Activated CD4-positive, CD25-positive, alpha-beta regulatory T cell treated with anti-CD3 and anti-CD28 coated beads, Interleukin-2, amount 50 U/mL, for 16 hours (primary cell): ENCODE results near the gene ADGRD1.
"Not testable (repeated sequence)": the region's sequence is repeated elsewhere in the genome, so short reads cannot be mapped to it uniquely, and the experiment has no call there.

ENCODE experiments used
- DNase-seq: peaks from one replicate; pipeline ENCODE4 v3.0.0-alpha.2; 2020; ENCODE audit warnings: low read depth, low spot score

ADGRD1 gene

DNA sequence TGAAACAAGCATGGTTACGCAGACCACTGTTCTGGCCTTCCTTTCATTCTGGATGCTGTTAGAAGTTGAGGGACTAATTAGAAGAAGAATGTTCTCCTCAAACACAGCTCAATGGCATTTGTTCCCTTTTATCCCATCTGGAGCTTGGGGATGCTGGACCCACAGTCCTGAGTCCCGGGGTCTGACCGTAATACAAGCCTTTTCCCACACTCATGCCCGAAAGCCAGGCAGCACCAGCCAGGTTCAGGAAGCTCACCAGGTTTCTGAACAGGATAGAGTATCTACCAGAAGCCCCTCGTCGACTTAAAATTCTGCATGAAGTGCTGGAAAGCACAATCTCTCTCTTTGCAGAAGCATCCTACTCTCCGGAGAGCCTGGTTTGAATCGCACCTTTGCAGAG lies 165.6 kb downstream of the ADGRD1 start:
- not testable (repeated sequence) for DNase-seq

DNA sequence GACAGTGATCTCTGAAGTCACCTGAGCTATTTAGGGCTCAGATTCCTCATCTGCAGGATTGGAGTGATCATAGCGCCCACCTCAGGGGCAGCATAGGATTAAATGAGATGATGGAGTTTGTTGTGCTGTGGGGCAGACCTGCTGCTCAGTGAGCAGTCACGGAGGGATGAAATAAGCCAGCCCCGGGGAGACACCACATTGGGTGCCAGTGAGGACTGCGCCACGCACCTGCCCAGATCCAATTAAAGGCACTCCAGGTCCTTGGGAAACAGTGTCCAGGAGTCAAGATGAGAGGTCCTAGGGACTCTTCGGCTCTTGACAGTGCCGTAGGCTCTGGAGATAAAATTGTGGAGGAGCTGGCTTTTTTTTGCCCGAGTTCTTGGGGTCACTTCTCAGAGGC lies 166.2 kb downstream of the ADGRD1 start:
- no peak for DNase-seq

DNA sequence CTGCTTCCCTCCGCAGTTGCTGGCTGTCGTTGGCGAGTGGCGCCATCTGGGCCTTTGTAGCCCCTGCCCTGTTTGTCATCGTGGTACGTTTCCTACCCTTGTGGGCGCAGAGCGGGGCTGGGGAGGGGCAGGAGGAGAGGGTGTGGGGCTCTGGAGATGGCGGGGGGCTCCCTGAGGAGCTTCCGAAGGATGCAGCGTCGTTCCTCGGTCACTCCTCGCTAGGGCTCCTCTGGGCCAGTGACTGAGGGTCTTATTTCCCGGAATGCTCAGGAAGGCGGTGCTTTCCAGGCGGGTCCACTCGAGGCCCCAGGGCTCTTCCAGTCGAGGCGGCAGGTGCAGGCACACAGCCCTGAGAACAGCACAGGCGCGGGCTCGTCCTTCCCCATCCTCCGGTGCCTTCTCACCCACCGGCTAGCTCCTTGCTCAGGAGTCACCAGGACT lies 167.1 kb downstream of the ADGRD1 start:
- DNase-seq: no peak

DNA sequence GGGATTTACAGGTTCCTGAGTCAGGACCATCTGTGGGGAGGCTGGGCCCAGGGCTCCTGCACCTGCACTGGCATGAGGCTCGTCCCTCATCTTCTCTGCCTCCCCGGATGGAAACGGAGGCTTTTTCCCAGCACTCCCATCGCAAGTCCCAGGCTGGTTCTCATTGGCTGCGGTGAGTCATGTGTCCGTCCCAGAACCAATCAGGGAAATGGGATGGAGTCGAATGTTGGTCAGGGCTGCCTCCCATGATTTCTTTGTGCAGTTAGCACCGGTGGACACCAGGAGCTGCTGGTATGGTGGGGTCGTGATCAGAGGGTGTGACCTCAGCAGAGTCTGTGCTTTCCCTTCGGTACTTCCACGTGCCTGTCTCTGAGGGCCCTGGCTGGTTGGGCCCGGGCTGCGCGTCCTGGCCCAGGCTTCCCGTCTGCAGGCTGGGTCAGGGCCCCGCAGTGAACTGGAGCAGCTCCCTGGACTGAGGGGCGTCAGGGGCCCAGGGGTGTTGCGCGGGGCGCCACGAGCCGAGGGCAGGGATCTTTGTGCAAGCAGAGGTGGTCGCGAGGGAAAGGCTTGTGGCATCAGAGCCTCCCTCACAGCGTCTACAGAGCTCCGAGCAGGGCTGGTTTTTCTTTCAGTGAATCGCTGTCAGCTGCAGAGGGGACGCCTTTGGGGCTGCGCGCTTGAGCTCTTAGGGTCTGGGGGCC lies 168.1 kb downstream of the ADGRD1 start:
- no peak for DNase-seq

DNA sequence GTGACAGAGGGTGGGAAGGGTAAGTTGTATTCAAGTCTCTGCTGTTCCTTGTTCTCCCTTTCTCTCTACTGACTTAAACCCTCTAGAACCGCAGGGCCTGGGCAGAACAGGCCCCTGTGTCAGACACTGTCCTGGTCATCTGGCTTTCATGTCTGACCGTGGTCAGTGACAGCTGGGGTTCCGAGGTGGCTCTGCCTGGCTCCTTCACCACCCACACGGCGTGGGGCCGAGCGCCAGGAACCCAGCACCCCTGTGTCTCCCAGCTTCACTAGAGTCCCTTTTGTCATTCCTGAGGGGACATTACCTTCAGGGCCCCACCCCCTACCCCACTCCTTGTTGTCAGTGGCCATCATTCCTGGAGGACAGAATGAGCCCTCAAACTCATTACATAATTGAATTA lies 168.9 kb downstream of the ADGRD1 start:
- DNase-seq: no peak

DNA sequence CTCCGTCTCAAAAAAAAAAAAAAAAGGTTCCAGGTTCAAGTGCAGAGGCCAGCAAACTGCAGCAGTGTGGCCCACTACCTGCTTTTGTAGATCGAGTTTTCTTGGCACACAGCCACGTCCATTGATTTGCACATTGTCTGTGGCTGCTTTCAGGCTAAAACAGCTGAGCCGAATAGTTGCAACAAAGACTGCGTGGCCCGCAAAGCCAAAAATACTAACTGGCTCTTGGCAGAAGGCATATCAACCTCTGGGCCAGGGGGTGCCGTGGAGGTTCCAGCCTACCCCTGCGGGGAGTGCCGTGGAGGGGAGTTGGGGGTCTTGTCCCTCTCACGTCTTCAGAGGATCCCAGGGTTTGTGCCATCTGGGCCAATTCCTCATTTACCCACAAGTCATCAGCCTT lies 170.1 kb downstream of the ADGRD1 start:
- DNase-seq: no peak

DNA sequence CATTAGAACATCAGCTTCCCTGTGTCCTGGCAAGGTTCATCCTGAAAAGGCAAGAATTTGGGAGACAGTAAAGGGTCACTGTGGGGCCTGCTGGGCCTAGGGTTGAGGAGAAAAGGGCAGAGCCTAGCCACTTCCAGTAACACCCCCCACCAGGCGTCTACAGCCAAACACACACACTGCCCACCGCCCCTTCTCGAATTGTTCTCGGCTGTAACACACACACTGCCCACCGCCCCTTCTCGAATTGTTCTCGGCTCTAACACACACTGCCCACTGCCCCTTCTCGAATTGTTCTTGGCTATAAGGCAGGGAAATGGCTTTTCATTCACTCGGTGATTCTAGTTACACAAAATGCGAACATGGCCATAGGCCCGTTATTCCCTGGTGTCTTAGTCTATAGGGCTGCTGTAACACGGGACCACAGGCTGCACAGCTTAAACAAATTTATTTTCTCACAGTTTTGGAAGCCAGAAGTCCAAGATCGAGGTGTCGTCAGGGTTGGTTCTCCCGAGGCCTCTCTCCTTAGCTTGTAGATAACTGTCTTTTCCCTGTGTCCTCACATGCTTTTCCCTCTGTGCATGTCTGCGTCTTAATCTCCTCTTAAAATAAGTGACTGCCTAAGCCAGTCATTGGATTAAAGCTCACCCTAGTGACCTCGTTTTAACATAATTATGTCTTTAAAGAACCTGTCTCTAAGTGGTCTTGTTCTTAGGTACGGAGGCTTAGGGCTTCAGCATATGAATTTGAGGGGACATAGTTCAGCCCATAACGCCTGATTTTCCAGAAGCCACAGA lies 171.0 kb downstream of the ADGRD1 start:
- DNase-seq: no peak

DNA sequence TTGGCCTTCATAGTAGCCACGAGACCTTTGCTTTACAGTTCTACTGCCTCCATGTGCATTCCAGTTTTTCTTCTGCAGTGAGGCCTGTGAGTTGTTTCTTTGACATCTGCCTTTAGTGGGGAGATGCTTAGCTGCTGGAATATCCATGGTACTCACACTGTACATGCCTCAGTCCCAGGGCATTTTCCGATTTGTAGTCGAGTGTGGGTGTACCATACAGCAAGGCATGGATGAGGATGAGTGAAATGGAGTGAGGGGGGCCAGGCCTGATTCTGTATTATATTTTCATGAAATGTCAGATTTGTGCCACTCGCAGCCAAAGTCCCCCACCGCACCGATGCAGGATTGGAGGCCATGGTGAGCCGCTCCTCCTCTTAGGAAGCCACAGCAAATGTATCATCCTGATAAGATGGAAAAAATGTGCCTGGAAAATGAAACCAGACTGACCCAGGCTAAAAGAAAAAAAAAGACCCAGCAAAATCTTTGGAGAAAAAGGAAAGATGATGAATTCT lies 173.0 kb downstream of the ADGRD1 start:
- no peak for DNase-seq

DNA sequence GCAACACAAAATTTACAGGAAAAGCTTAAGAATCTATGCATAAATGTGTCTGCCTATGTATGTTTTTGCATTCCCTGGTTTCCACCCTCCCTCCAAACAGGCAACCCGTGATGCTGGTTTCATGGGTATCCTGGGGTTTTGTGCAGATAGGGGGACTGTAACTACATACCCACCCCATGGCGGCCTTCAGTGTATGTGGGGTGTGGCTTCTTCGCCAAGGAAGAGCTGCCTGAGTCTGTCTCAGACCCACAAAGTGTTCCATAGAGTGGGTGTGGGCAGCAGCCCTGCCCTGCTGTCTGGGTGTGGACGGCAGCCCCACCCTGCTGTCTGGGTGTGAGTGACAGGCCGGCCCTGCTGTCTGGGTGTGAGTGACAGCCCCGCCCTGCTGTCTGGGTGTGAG lies 174.8 kb downstream of the ADGRD1 start:
- DNase-seq: no peak

DNA sequence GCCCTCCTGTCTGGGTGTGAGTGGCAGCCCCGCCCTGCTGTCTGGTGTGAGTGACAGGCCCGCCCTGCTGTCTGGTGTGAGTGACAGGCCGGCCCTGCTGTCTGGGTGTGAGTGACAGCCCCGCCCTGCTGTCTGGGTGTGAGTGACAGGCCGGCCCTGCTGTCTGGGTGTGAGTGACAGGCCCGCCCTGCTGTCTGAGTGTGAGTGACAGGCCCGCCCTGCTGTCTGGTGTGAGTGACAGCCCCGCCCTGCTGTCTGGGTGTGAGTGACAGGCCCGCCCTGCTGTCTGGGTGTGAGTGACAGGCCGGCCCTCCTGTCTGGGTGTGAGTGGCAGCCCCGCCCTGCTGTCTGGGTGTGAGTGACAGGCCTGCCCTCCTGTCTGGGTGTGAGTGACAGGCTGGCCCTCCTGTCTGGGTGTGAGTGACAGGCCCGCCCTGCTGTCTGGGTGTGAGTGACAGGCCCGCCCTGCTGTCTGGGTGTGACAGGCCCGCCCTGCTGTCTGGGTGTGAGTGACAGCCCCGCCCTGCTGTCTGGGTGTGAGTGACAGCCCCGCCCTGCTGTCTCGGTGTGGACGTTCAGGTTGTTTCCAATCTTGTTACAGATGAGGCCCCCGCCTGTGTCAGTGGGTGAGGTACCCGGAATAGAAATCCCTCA lies 175.4 kb downstream of the ADGRD1 start:
- DNase-seq: not testable (repeated sequence)

DNA sequence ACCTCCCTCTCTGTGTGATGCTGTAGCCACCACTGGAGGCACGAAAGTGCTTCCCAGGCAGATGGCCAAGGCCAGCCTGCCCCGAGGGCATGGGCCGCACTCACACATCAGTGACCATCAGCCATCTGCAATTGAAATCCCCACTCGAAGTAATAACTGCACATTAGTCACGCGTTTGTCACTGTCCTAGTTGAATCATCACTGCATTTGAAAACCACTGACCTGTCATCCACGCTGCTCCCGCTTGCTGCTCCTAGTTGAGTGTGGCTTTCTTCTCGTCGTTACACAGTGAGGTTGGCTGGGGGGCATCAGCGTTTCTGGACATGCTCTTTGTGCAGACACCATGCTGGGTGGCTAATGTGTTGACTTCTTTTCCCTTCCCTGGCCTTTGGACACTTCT lies 176.1 kb downstream of the ADGRD1 start:
- DNase-seq: no peak

DNA sequence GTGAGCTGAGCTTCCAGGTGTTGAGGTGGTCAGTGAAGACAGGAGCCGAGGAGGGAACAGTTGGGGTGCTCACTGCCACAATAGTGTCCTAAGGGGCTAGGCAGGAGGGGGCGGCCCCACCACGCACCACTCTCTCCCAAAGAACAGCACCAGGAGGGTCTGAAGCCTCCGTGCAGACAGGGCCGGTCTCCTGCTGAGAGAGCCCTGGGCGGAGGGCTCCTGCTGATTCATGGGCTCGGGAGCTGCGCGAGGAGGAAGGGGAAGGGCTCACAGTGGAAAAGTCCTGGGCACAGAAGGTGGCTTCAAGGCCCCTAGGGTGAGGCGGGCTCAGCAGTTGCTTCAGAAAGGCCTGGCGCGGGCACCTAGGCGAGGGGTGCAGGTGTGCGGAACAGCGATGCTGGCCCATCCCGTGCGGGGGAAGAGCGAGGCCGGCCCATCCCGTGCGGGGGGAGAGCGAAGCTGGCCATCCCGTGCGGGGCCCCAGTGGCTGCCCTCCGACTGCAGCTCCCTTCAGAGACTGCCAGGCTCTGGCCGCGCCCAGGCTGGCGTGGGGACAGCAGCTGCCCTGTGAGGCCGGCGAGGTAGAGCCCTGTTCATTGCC lies 176.7 kb downstream of the ADGRD1 start:
- DNase-seq: no peak

DNA sequence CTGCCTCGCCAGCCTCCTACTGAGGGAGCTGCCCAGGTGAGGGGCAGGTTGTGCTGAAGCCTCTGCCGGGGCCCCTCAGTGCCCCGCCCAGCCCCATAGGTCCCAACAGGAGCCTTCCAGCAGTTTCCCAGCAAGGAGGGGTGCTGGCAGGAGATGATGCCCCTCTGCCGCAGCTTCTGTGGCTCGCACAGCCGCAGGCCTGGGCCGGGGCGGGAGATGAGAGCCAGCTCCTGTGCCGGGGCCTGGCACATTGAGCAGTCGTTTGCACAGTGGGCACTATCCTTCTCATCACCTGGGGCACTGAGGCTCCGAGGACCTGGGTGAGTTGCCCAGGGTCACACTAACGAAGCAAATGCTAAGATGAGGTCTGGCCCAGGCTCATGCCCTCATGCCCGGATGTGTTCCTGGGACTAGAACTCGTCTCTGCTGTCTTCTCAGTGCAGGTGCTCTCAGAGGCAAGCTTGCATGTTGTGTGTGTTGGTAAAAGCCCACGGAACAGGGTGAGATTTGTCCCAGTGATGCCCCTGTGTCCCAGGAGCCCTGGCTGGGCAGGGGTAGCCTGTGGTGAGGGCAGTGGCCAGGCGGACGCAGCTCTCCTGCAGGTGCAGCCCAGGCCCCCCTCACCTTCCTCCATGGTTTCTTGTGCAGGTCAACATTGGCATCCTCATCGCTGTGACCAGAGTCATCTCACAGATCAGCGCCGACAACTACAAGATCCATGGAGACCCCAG lies 177.5 kb downstream of the ADGRD1 start:
- DNase-seq: no peak

DNA sequence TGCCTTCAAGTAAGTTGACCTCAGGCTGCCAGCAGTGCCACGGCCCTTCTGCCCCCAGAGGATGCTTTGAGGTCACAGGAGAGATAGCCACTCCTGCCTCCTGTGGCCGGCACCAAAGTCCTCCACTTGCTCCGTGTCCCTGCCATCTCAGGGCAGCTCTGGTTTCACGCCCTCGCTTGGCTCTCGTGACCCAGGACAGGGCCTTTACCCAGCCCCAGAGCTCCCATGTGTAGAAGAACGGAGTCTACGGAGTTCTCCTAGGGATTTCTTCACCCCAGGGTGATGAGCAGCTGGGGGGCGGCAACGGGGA lies 178.1 kb downstream of the ADGRD1 start:
- no peak for DNase-seq

DNA sequence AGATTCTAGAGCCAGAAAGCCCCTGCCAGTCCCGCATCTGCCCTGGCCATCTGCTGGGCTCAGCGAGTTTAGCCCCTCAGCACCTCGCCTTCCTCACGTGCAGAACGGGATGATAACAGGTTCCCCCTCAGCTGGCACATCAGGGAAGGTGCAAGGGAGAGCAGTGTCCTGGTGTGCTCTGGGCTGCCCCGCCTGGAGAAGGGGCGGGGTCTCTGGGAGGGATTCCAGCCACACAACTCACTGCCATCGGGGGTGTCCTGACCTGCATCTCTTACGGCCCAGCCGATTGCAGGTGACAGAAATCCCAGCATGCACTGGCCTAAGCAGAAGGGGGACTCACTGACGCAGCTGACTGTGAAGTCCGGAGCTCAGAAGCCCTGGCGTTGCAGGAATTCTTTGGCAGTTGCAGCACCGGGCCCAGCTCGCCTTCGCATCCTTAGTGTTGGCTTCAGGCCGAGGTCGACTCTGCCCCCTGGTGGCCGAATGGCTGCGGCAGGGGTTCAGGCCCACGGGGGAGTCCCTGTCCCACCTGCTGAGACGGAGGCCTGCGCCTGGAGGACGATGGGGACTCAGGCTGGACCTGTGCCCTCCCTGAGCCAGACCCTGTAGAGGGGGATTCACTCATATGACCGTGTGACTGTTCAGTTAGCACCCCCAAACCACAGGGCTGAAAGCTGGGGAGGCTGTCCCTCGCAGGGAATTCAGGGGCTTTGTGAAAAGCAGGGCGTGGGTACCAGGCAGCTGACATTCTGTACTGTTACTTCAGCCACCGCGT lies 178.6 kb downstream of the ADGRD1 start:
- DNase-seq: peak; percentile 53

DNA sequence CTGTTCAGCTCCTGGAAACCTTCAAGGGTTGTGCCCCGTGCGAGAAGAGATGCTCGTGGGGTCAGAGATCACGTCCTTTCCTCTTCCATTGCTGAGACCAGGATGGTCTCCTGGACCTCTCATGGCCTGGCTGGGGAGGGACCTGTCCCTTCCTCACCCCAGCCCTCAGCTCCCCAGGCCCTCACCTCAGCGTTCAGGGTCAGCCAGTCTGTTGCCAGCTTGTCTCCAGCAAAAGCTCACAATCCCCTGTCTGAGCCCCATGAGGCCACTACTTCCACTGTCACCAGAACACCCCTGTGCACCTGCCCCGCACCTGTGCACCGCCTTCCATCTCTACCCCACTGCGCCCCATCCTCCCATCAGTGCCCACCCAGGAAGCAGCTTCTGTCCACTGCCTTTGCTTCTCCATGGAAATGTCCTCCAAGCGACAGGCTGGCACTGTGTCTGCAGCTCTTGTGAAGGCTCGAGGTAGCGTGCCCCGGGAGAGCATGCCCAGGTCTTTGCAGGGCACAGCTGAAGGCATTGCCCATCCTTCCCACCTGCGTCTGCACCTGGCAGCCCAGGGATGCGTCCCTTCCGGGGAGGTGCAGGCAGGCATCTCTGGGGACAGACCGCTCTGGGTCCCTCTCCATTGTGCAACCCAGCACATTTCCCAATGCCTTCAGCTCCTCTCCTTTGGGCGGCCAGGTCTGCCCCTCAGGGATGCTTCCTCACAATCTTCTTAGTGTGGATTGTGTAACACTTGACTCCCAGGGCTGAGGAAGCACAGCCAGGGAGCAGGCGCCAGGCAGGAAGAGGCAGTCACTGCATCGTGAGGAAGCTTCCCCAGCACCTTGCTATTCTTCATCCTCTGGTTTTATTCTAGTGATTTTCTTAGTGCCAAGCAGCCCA lies 179.6 kb downstream of the ADGRD1 start:
- DNase-seq: no peak

DNA sequence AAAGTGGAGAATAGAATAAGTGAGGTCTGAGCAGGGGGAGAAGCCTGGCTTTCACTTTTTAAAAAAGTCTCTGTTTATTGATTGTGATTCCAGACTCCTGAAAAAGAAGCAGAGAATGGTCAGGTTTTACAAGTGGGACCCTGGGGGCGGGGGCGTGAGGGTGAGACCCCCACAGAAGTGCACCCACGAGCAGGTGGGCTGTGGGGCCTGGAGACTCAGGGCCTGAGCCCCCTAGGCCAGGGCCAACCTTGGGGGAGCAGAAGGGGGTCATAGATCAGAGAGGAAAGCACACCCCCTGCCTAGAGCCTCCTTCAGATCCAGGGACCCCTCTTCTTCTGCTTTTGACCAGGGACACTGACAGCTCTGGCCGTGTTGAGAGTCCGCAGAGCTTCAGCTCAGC lies 180.3 kb downstream of the ADGRD1 start:
- no peak for DNase-seq

DNA sequence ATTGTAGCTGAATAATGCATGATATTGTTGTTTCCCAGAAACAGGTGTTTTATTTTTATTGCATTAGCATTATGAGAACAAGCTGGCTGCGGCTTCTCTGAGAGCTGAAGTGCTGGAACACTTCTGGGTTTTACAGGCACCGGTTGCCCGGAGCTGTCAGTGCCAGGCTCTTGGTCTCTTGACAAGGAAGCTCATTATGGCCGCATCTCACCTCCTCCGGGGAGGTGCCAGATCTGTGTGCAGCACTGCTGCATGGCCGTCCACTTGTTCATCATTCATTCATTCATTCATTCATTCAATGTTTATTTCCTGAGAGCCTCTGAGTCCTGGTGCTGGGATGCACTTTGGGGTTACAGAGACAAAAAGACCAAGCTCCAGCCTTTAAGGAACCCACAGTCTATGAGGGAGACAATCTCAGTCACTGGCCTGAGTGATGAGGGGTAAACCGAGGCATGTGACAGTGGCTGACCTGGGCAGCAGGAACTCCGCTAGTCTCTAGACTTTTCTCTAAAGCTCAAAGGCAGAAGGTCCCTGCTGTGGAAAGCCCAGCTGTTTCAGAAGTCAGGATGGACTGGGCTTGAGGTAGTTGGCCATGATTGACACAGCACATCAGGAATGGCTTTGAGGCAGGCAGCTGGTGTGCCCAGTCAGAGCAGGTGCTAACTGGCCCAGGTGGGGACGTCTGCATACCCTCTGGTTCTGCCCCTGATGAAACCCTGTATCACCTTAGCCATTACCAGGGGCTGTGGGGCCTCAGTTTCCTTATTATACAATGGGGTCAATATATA lies 181.0 kb downstream of the ADGRD1 start:
- no peak for DNase-seq

DNA sequence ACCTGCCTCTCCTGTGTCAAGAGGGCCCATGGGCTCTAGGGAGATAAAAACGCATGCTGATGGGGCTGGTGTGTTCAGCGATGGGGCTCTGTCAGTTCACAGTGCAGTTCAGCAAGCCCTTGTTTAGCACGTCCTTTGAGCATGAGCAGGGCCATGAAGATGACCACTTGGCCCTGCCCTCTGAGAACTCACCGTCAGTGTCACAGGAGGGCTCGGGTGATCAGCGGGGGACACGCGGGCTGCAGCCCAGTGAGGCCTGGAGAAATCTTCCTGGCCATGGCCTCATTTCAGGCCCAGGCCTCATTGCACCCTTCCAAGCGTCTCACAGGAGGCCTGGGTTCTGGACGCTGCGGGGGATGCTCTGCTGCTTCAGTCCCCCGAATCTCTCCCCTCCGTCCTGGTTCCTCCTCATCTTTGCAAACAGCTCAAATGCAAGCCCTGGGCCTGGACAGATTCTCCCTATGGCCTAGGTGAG lies 181.6 kb downstream of the ADGRD1 start:
- no peak for DNase-seq
